ENCODE results near the gene SPTBN1.

SPTBN1 gene

DNA sequence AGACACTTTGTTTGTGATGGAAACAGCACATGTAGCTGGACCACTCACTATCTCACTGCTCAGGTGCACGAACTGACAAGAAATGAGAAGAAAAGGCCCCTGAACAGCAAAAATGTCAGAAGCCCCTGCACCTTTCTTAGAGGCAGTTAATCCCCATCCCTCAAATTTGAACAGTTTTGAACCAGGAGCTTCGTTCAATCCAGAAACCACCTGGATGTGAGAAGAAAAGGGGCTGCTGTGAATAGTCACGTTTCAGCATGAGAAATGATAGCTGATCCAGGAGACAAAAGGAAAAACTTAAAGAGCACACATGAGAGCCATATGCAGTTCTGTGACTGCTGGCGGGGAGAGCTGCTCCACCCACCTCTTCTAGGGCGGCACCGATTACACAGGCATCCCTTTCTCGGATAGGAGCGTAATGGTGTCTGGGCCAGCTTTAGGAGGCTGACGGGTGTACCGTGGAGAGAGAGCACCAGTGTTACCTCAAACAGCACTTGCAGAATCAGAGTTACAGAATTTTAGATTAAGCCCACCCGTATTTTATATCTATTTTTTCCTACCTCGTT is 150.3 kb downstream of the SPTBN1 start:
- no peak for ATAC-seq (ENCODE audit: low read depth)
- no peak overlapping the region for H3K4me3 ChIP-seq (ENCODE audit: severe bottlenecking)
- H3K36me3 ChIP-seq (ENCODE audit: low read depth) = peaks cover 10% of the 10 kb centered on the region
- H3K27ac ChIP-seq (ENCODE audit: poor library complexity, severe bottlenecking) = no peak overlapping the region
- H3K9me3 ChIP-seq (ENCODE audit: severe bottlenecking) = no peaks in the 10 kb centered on the region
- H3K4me1 ChIP-seq (ENCODE audit: insufficient read depth, poor library complexity, severe bottlenecking) = peaks cover 3% of the 10 kb centered on the region
- TF ChIP-seq, protein P1, sequence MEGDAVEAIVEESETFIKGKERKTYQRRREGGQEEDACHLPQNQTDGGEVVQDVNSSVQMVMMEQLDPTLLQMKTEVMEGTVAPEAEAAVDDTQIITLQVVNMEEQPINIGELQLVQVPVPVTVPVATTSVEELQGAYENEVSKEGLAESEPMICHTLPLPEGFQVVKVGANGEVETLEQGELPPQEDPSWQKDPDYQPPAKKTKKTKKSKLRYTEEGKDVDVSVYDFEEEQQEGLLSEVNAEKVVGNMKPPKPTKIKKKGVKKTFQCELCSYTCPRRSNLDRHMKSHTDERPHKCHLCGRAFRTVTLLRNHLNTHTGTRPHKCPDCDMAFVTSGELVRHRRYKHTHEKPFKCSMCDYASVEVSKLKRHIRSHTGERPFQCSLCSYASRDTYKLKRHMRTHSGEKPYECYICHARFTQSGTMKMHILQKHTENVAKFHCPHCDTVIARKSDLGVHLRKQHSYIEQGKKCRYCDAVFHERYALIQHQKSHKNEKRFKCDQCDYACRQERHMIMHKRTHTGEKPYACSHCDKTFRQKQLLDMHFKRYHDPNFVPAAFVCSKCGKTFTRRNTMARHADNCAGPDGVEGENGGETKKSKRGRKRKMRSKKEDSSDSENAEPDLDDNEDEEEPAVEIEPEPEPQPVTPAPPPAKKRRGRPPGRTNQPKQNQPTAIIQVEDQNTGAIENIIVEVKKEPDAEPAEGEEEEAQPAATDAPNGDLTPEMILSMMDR (IDR thresholded peaks at IDR 0.05; ENCODE audit: poor library complexity, severe bottlenecking) = no peak
- no peaks in the 10 kb centered on the region for H3K27me3 ChIP-seq (ENCODE audit: insufficient read depth, poor library complexity, severe bottlenecking)
- DNase-seq (ENCODE audit: low spot score) = no peak

DNA sequence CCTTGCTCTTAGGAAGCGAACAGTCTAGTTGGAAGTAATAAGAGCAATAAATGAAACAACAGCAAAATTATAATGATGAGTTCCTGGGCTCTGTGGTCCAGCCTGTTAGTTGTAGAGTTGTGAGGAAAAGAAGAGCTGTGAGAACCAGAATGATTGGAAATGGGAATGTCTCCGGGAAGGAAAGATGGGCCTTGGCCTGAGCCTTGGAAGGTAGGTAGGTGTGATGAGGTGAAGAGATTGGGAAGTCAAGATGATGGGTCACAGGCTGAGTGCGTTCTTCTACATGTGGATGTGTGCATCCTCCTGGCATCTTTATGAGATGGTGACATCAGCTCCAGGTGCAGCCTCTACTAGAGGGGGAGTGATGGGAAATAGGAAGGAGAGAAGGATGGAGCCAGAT is 152.1 kb downstream of the SPTBN1 start:
- peaks cover 13% of the 10 kb centered on the region for H3K4me1 ChIP-seq (ENCODE audit: insufficient read depth, poor library complexity, severe bottlenecking)
- ATAC-seq (ENCODE audit: low read depth) = no peak
- peaks cover 22% of the 10 kb centered on the region for H3K36me3 ChIP-seq (ENCODE audit: low read depth)
- no peaks in the 10 kb centered on the region for H3K9me3 ChIP-seq (ENCODE audit: severe bottlenecking)
- no peak overlapping the region for H3K4me3 ChIP-seq (ENCODE audit: severe bottlenecking)
- DNase-seq (ENCODE audit: low spot score) = no peak
- TF ChIP-seq, protein P1 (IDR thresholded peaks at IDR 0.05; ENCODE audit: poor library complexity, severe bottlenecking) = no peak
- no peaks in the 10 kb centered on the region for H3K27me3 ChIP-seq (ENCODE audit: insufficient read depth, poor library complexity, severe bottlenecking)
- no peak overlapping the region for H3K27ac ChIP-seq (ENCODE audit: poor library complexity, severe bottlenecking)

DNA sequence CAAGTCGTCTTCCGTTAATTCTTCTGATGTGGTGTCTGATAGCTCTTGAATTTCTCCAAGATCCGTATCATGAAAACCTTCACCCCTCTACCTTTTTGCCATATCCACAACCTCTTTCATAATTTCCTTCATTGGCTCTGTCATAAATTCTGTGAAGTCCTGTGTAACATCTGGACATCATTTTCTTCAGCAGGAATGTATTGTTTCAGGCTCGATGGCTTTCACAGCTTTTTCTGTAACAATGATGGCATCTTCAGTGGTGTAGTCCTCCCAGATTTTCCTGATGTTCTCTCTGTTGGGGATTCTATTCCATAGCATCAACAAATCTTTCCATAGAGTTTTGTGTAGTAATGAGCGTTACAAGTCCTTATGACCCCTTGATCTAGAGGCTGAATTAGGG is 153.1 kb downstream of the SPTBN1 start:
- DNase-seq (ENCODE audit: low spot score) = no peak
- Histone ChIP-seq H3K27ac (ENCODE audit: poor library complexity, severe bottlenecking) (no peak overlapping the region), H3K4me1 (ENCODE audit: insufficient read depth, poor library complexity, severe bottlenecking) (peaks cover 22% of the 10 kb centered on the region), H3K9me3 (ENCODE audit: severe bottlenecking) (no peaks in the 10 kb centered on the region), H3K4me3 (ENCODE audit: severe bottlenecking) (no peak overlapping the region), H3K27me3 (ENCODE audit: insufficient read depth, poor library complexity, severe bottlenecking) (no peaks in the 10 kb centered on the region), H3K36me3 (ENCODE audit: low read depth) (peaks cover 25% of the 10 kb centered on the region)
- TF ChIP-seq, protein P1 (IDR thresholded peaks at IDR 0.05; ENCODE audit: poor library complexity, severe bottlenecking) = no peak
- ATAC-seq (ENCODE audit: low read depth) = no peak

DNA sequence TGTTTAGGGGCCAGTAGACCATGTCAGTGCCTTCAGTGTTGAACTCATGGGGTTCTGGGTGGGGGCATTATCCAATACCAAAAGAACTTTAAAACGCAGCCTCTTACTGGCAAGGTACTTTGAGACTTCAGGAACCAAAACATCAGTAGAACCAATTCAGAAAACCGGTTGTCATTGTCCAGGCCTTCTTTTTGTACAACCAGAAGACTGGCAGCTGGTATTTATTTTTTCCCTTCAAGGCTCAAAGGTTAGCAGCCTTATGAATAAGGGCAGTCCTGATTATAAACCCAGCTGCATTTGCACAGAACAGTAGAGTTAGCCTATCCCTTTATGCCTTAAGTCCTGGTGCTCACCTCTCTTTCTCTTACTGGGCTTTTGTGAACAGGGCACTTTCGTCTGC is 153.5 kb downstream of the SPTBN1 start:
- Histone ChIP-seq H3K4me1 (ENCODE audit: insufficient read depth, poor library complexity, severe bottlenecking) (peaks cover 22% of the 10 kb centered on the region), H3K27me3 (ENCODE audit: insufficient read depth, poor library complexity, severe bottlenecking) (no peaks in the 10 kb centered on the region), H3K27ac (ENCODE audit: poor library complexity, severe bottlenecking) (no peak overlapping the region), H3K36me3 (ENCODE audit: low read depth) (peaks cover 27% of the 10 kb centered on the region), H3K4me3 (ENCODE audit: severe bottlenecking) (no peak overlapping the region), H3K9me3 (ENCODE audit: severe bottlenecking) (no peaks in the 10 kb centered on the region)
- TF ChIP-seq, protein P1 (IDR thresholded peaks at IDR 0.05; ENCODE audit: poor library complexity, severe bottlenecking) = no peak
- DNase-seq (ENCODE audit: low spot score) = no peak
- no peak for ATAC-seq (ENCODE audit: low read depth)

DNA sequence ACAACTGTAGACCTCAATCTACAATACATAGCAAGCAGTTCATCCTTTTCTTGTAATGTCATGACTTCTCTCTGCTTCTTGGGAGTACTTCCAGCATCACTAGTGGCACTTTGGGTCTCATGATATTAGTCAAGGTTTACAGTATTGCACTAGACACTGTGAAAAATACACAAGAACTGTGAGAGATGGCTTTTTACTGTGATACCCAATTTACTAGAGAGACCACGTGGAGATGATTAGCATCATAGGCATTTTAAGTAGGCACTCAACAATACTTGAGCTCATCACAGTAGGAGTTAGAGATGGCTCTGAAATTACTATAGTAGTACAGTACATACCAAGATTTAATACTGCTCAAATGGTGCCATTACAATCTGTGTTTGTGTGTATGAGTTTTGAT is 154.6 kb downstream of the SPTBN1 start:
- Histone ChIP-seq H3K4me3 (ENCODE audit: severe bottlenecking) (no peak overlapping the region), H3K27me3 (ENCODE audit: insufficient read depth, poor library complexity, severe bottlenecking) (no peaks in the 10 kb centered on the region), H3K27ac (ENCODE audit: poor library complexity, severe bottlenecking) (no peak overlapping the region), H3K36me3 (ENCODE audit: low read depth) (peaks cover 37% of the 10 kb centered on the region), H3K4me1 (ENCODE audit: insufficient read depth, poor library complexity, severe bottlenecking) (peaks cover 22% of the 10 kb centered on the region), H3K9me3 (ENCODE audit: severe bottlenecking) (no peaks in the 10 kb centered on the region)
- ATAC-seq (ENCODE audit: low read depth) (0 out of 3 replicates have a peak, but pooled peaks have one; percentile 9), DNase-seq (ENCODE audit: low spot score) (no peak)
- TF ChIP-seq, protein P1 (IDR thresholded peaks at IDR 0.05; ENCODE audit: poor library complexity, severe bottlenecking) = no peak

All from RWPE2 (cell line).